Trophoblast cell (in vitro differentiated cells and primary cell): ENCODE data around the gene BAZ2A.

ENCODE experiments used
- DNase-seq, 2 donors: peaks; one replicate each; pipeline ENCODE4 v3.0.0-alpha.2; 2016
- H2AFZ ChIP-seq: 2 replicates; pipeline ENCODE4 v1.6.1; 2013; ENCODE audit warnings: low read length, moderate library complexity, mild to moderate bottlenecking; ENCODE audit not compliant: insufficient read depth, poor library complexity
- H2AK5ac ChIP-seq: 2 replicates; pipeline ENCODE4 v1.6.1; 2013; ENCODE audit warnings: mild to moderate bottlenecking, low read length
- H2BK120ac ChIP-seq: 2 replicates; pipeline ENCODE4 v1.6.1; 2013; ENCODE audit warnings: low read length, mild to moderate bottlenecking, moderate library complexity; ENCODE audit not compliant: insufficient read depth, poor library complexity
- H2BK12ac ChIP-seq: 2 replicates; pipeline ENCODE4 v1.6.1; 2013; ENCODE audit warnings: mild to moderate bottlenecking, low read length, moderate library complexity
- H2BK5ac ChIP-seq: 2 replicates; pipeline ENCODE4 v1.6.1; 2013; ENCODE audit warnings: low read length, low read depth, moderate library complexity, mild to moderate bottlenecking; ENCODE audit not compliant: poor library complexity
- H3K14ac ChIP-seq: 2 replicates; pipeline ENCODE4 v1.6.1; 2013; ENCODE audit warnings: mild to moderate bottlenecking, low read length
- H3K18ac ChIP-seq: 2 replicates; pipeline ENCODE4 v1.6.1; 2013; ENCODE audit warnings: mild to moderate bottlenecking, low read length
- H3K23ac ChIP-seq: 2 replicates; pipeline ENCODE4 v1.6.1; 2013; ENCODE audit warnings: low read length
- H3K27ac ChIP-seq: 2 replicates; pipeline ENCODE4 v1.5.1; 2013; ENCODE audit warnings: low read depth, mild to moderate bottlenecking, inconsistent platforms, low read length, moderate library complexity
- H3K27me3 ChIP-seq: 2 replicates; pipeline ENCODE4 v1.6.1; 2013; ENCODE audit warnings: inconsistent platforms, mild to moderate bottlenecking, low read length, moderate library complexity; ENCODE audit not compliant: insufficient read depth
- H3K36me3 ChIP-seq, 2 experiments: 1 replicate in 1 of 2; 2 replicates in 1 of 2; pipeline ENCODE4 v1.6.1; 2013; ENCODE audit warnings: low read length in 2 of 2, mild to moderate bottlenecking in 2 of 2, moderate library complexity in 1 of 2; ENCODE audit not compliant: insufficient read depth in 2 of 2, control insufficient read depth in 1 of 2
- H3K4ac ChIP-seq: 2 replicates; pipeline ENCODE4 v1.6.1; 2013; ENCODE audit warnings: low read depth, mild to moderate bottlenecking, low read length, moderate library complexity
- H3K4me1 ChIP-seq, 2 experiments: 1 replicate in 1 of 2; 2 replicates in 1 of 2; pipeline ENCODE4 v1.6.1; 2013; ENCODE audit warnings: low read length in 2 of 2, mild to moderate bottlenecking in 2 of 2, moderate library complexity in 1 of 2; ENCODE audit not compliant: insufficient read depth in 2 of 2, control insufficient read depth in 1 of 2
- H3K4me2 ChIP-seq: 2 replicates; pipeline ENCODE4 v1.6.1; 2013; ENCODE audit warnings: inconsistent platforms, mild to moderate bottlenecking, low read length, moderate library complexity
- H3K4me3 ChIP-seq: 2 replicates; pipeline ENCODE4 v1.5.1; 2013; ENCODE audit warnings: mild to moderate bottlenecking, low read depth, low read length, inconsistent platforms
- H3K79me1 ChIP-seq: one replicate; pipeline ENCODE4 v1.6.1; 2013; ENCODE audit warnings: low read length
- H3K79me2 ChIP-seq: 2 replicates; pipeline ENCODE4 v1.6.1; 2013; ENCODE audit warnings: low read length, mild to moderate bottlenecking; ENCODE audit not compliant: control insufficient read depth, insufficient read depth, poor library complexity
- H3K9ac ChIP-seq: 2 replicates; pipeline ENCODE4 v1.6.1; 2013; ENCODE audit warnings: mild to moderate bottlenecking, low read length
- H3K9me3 ChIP-seq: 2 replicates; pipeline ENCODE4 v1.6.1; 2013; ENCODE audit warnings: low read depth, mild to moderate bottlenecking, control low read depth, inconsistent platforms, low read length; ENCODE audit not compliant: insufficient read depth
- H4K12ac ChIP-seq: 2 replicates; pipeline ENCODE4 v1.6.1; 2013; ENCODE audit warnings: low read depth, mild to moderate bottlenecking, low read length, moderate library complexity
- H4K8ac ChIP-seq: 2 replicates; pipeline ENCODE4 v1.6.1; 2013; ENCODE audit warnings: low read depth, mild to moderate bottlenecking, low read length, moderate library complexity
- H4K91ac ChIP-seq: one replicate; pipeline ENCODE4 v1.6.1; 2013; ENCODE audit warnings: low read depth, mild to moderate bottlenecking, low read length, moderate library complexity
- WGBS: extraction: QIAGEN DNeasy Blood & Tissue Kit; methylation state at CpG from one replicate; pipeline ENCODE4 v1.1.7; 2013; ENCODE audit warnings: missing lambda C conversion rate; ENCODE audit not compliant: insufficient read length, insufficient coverage; ENCODE audit errors: extremely low coverage; 5-methylcytosine and 5-hydroxymethylcytosine counted together

BAZ2A gene

DNA sequence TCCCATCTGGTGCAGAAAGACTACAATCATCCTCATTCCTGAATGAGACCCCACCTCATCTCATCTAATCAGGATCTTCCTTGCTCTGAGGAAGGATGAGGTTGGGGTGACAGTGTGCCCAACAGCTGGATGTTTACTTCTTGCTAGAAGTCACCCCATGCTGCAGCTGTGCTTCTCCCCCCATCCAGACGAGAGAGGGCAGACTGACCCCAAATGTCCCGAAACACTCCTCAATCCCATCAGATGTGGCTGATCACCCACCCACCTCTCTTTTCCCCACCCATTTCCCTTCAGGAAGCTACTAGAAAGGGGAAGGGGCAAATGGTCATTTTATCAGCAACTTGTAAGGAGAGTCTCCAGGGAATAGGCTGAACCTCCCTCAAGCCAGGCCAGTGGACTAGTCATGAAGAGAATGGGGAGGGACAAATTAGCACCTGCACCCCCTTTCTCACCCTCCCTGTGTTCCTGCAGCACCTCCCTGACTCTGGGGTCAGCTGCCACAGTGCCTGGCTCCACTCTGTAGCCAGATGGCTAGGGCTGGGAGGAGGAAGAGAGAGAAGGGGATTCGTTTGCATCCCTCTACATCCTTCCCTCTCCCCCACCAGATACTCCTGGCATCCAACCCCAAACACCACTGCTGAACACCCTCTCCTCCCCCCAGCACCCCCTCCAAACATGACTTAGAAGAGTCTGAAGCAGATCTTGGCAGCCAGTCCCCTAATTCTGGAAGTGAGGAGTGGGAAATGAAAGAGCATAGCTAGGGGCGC is 2.8 kb upstream of the BAZ2A start:
- Histone ChIP-seq H3K14ac (no peak overlapping the region), H2BK12ac (peak overlapping the region; percentile 30), H3K9me3 (peaks cover 2% of the 10 kb centered on the region), H3K4me3 (no peak overlapping the region), H3K27ac (no peak overlapping the region), H3K79me1 (peaks cover 32% of the 10 kb centered on the region), H3K23ac (peak overlapping the region; percentile 87), H3K36me3 (peaks cover 1 to 3% of the 10 kb centered on the region in 2 experiments), H3K4me1 (peaks cover 13 to 30% of the 10 kb centered on the region in 2 experiments), H4K12ac (no peak overlapping the region), H3K18ac (no peak overlapping the region), H3K4me2 (peak overlapping the region; percentile 48), H4K8ac (no peak overlapping the region), H4K91ac (peak overlapping the region; percentile 16), H3K79me2 (peaks cover 25% of the 10 kb centered on the region), H2AFZ (no peak overlapping the region), H2AK5ac (no peak overlapping the region), H3K9ac (no peak overlapping the region), H2BK120ac (no peak overlapping the region), H3K4ac (peak overlapping the region; percentile 65), H2BK5ac (peak overlapping the region; percentile 11), H3K27me3 (no peaks in the 10 kb centered on the region)
- no peak for DNase-seq
- WGBS, result no CpG with 5 or more reads among the region's 4 CpGs

- H3K4ac ChIP-seq, result peak overlapping the region; percentile 25
- H3K18ac ChIP-seq, result no peak overlapping the region
- no peak overlapping the region for H2AFZ ChIP-seq
- peak overlapping the region; percentile 18 for H2AK5ac ChIP-seq
- no peak overlapping the region for H2BK12ac ChIP-seq
- H2BK120ac ChIP-seq, result no peak overlapping the region
- DNase-seq, result peak in 1 of 2 donors; percentile 42
- H3K9me3 ChIP-seq, result peaks cover 2% of the 10 kb centered on the region
- no peak overlapping the region for H3K4me3 ChIP-seq
- H3K79me2 ChIP-seq, result peaks cover 27% of the 10 kb centered on the region
- H3K27me3 ChIP-seq, result no peaks in the 10 kb centered on the region
- no peak overlapping the region for H3K9ac ChIP-seq
- no peak overlapping the region for H3K23ac ChIP-seq
- H4K91ac ChIP-seq, result peak overlapping the region; percentile 22
- no peak overlapping the region for H4K12ac ChIP-seq
- peak overlapping the region; percentile 29 for H2BK5ac ChIP-seq
- H3K27ac ChIP-seq, result peak overlapping the region; percentile 25
- H3K79me1 ChIP-seq, result peaks cover 32% of the 10 kb centered on the region
- H4K8ac ChIP-seq, result no peak overlapping the region
- peaks cover 13 to 30% of the 10 kb centered on the region in 2 experiments for H3K4me1 ChIP-seq
- no peak overlapping the region for H3K14ac ChIP-seq
- peak overlapping the region; percentile 48 for H3K4me2 ChIP-seq
- H3K36me3 ChIP-seq, result peaks cover 2 to 5% of the 10 kb centered on the region in 2 experiments
- no CpG with 5 or more reads among the region's 13 CpGs for WGBS
Measured at GRCh38 chr12:56631790-56632700, 1.9 kb upstream of the BAZ2A start.

DNA sequence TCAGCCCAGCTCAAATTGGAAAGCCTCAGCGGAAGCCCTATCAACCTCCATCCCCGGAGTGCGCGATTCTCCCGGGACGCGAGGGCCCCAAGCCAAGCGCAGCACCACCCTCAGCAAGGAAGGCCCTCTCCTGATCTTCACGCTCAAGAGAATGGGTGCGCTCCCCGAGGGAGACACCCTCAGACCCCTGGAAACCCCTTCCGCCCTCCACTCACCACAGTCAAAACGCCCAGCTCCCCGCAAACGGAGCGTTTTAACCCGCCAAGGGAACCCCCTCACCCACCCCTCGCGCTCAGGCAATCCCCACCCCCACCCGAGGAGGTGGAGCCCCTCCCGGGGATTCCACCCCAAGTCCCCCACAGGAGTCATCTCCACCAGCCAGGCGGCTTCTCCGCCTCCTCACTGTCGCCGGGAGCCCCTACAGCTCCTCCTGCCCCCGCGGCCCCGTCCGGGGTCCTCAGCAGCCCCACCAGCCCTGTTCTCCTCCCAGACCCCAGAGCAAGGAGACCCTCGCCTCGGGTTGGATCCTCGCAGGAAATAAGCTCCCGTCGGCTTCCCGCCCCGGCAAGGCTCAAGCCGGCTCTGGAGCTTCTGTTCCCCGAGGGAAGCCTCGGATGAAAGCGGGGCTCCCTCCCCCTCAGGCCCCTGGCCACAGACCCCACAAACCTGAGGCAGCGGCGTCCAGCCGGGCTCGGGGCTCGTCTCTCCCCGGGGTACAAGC is 507 bp downstream of the BAZ2A start:
- Histone ChIP-seq H3K9me3 (peaks cover 2% of the 10 kb centered on the region), H4K12ac (peak overlapping the region; percentile 63), H3K9ac (peak overlapping the region; percentile 100), H3K4me1 (peaks cover 13 to 28% of the 10 kb centered on the region in 2 experiments), H3K14ac (peak overlapping the region; percentile 97), H2BK5ac (peak overlapping the region; percentile 94), H3K79me2 (peaks cover 20% of the 10 kb centered on the region), H4K91ac (peak overlapping the region; percentile 93), H3K23ac (no peak overlapping the region), H3K4me2 (peak overlapping the region; percentile 97), H3K36me3 (peaks cover 2 to 7% of the 10 kb centered on the region in 2 experiments), H2AFZ (peak overlapping the region; percentile 94), H3K4ac (peak overlapping the region; percentile 98), H3K27me3 (no peaks in the 10 kb centered on the region), H3K18ac (peak overlapping the region; percentile 93), H3K4me3 (peak overlapping the region; percentile 99), H3K27ac (peak overlapping the region; percentile 67), H2BK120ac (peak overlapping the region; percentile 94), H2BK12ac (peak overlapping the region; percentile 63), H3K79me1 (peaks cover 17% of the 10 kb centered on the region), H2AK5ac (peak overlapping the region; percentile 97), H4K8ac (peak overlapping the region; percentile 83)
- peak in 1 of 2 donors; percentile 30 for DNase-seq
- WGBS, result no CpG with 5 or more reads among the region's 46 CpGs
